ENCODE results near the gene KCNJ10. TPM values are rescaled to one million over a fixed set of nuclear protein-coding genes. Genes with fewer than 3 reads are reported as not detected.

KCNJ10 gene
- total RNA-seq, 6 experiments from 2014 or later = 0.23 to 3.1 (median 0.31) TPM; not detected in 1

DNA sequence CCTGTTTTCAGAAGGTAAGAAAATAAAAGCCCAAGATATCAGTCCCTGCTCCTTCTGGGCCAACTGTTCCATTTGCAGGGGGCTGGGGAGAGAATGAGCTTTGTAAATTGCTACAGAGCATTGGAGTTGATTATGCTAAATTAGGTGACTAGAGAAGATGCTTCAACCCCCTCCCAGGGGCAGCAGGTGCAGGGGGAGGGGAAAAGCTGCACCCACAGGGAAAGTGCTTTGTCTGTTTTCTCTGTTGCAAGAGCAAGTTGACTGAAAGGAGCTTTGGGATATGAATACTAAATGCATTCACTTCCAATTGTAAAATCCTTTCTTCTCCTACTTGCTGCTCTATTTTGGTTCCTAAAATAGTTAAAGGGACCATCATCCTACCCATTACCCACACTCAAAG, 21.6 kb downstream of the KCNJ10 start:
- no peak overlapping the region for H3K4me3 ChIP-seq
- no peaks in the 10 kb centered on the region for H3K9me3 ChIP-seq
- ATAC-seq (no peak), DNase-seq (no peak)
- H3K27ac ChIP-seq = no peak overlapping the region
- peaks cover 0 to 14% (median 0%) of the 10 kb centered on the region in 4 donors for H3K4me1 ChIP-seq
- H3K36me3 ChIP-seq = no peaks in the 10 kb centered on the region
- no peak for TF ChIP-seq POLR2A (IDR thresholded peaks at IDR 0.05)
- TF ChIP-seq CTCF (IDR thresholded peaks at IDR 0.05) = no peak
- intact Hi-C loops (cut with DNase I) = no loop called here
- H3K27me3 ChIP-seq = no peaks in the 10 kb centered on the region

GRCh38 chr1:160047111-160047991, 22.6 kb downstream of the KCNJ10 start:
- Histone ChIP-seq H3K4me1 (peaks cover 0 to 14% (median 0%) of the 10 kb centered on the region in 4 donors), H3K36me3 (no peaks in the 10 kb centered on the region), H3K9me3 (no peaks in the 10 kb centered on the region), H3K27ac (no peak overlapping the region), H3K27me3 (no peaks in the 10 kb centered on the region), H3K4me3 (no peak overlapping the region)
- ATAC-seq (no peak), DNase-seq (no peak)
- TF ChIP-seq POLR2A (IDR thresholded peaks at IDR 0.05) = no peak
- TF ChIP-seq CTCF (IDR thresholded peaks at IDR 0.05) = no peak
- intact Hi-C loops (cut with DNase I) = no loop called here
- WGBS (ENCODE audit: insufficient coverage, low coverage, low lambda C conversion rate, missing lambda C conversion rate) = 60% methylated on average over 8 of the region's 9 CpGs

GRCh38 chr1:160046494-160047110, 23.4 kb downstream of the KCNJ10 start:
- H3K9me3 ChIP-seq = no peaks in the 10 kb centered on the region
- no peak overlapping the region for H3K27ac ChIP-seq
- H3K27me3 ChIP-seq = no peaks in the 10 kb centered on the region
- ATAC-seq (peak; percentile 77 to 86 (median 84)), DNase-seq (no peak)
- no peak overlapping the region for H3K4me3 ChIP-seq
- peaks cover 0 to 14% (median 0%) of the 10 kb centered on the region in 4 donors for H3K4me1 ChIP-seq
- H3K36me3 ChIP-seq = no peaks in the 10 kb centered on the region
- WGBS (ENCODE audit: insufficient coverage, low coverage, low lambda C conversion rate, missing lambda C conversion rate) = 11% methylated on average over 11 of the region's 11 CpGs
- TF ChIP-seq POLR2A (IDR thresholded peaks at IDR 0.05) (no peak), CTCF (IDR thresholded peaks at IDR 0.05) (peak; percentile 49 to 62 (median 52))
- intact Hi-C loops (cut with DNase I) = no loop called here

DNA sequence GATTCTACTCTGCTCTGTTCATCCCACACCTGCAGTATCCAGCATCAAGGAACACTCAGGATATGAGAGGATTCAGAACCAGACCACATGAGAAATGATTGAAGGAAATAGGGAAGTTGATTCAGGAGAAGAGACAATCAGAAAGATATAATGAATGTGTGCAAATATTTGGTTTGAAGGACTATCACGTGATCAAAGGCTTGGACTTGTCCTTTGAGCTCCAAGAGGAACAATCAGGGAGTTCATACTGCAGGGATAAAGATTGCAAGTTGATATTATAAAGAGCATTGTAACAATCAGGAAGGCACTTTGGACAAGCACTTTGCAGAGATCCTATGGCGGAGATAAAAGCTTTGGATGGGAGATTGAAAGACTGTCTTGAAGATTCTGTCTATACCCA, 24.3 kb downstream of the KCNJ10 start:
- no peak overlapping the region for H3K27ac ChIP-seq
- H3K4me1 ChIP-seq = peaks cover 0 to 14% (median 0%) of the 10 kb centered on the region in 4 donors
- DNase-seq (no peak), ATAC-seq (peak; percentile 36 to 71 (median 50))
- H3K9me3 ChIP-seq = no peaks in the 10 kb centered on the region
- no peaks in the 10 kb centered on the region for H3K36me3 ChIP-seq
- no peak overlapping the region for H3K4me3 ChIP-seq
- no peaks in the 10 kb centered on the region for H3K27me3 ChIP-seq
- 51% methylated on average over 2 of the region's 2 CpGs for WGBS (ENCODE audit: insufficient coverage, low coverage, low lambda C conversion rate, missing lambda C conversion rate)
- TF ChIP-seq CTCF (IDR thresholded peaks at IDR 0.05) = no peak
- no peak for TF ChIP-seq POLR2A (IDR thresholded peaks at IDR 0.05)
- intact Hi-C loops (cut with DNase I) = no loop called here

Data from right lobe of liver (tissue), 6 donors.